GM12892 (cell line): ENCODE measurements around the gene GPR173.

ENCODE experiments used
- POLR2A ChIP-seq: IDR thresholded peaks from 2 replicates; pipeline ENCODE4 v1.6.1; 2011; ENCODE audit warnings: low read depth, low read length, control low read depth
- POLR2AphosphoS5 ChIP-seq: IDR thresholded peaks from 2 replicates; pipeline ENCODE4 v1.6.1; 2011; ENCODE audit warnings: low read depth, low read length, control low read depth

DNA sequence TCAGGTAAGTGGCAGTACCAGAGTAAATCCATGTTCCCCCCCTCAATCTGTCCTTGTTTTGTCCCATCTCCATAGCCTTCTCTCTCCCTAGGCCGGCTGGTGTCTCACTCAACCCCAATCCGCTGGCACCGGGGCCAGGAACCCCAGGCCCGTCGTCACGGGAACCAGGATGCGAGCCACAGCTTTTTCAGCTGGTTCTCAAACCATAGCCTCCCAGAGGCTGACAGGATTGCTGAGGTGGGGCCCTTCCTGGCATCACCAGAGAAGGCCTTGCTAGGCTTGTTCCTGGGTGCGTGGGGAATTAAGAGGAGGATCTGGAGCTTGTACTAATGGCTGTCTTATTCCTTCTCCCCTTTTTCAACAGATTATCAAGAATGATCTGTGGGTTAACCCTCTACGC lies 36.3 kb downstream of the GPR173 start:
- TF ChIP-seq POLR2AphosphoS5 (no peak), POLR2A (no peak)
